ENCODE measurements around the gene KIF6.

- TF ChIP-seq CTCF (conservative IDR thresholded peaks at IDR 0.05; ENCODE audit: low read depth, low read length) (no peak), EZH2 (IDR thresholded peaks at IDR 0.05; ENCODE audit: borderline replicate concordance, low read depth, low read length, poor library complexity, severe bottlenecking) (no peak)
Measured at GRCh38 chr6:39496915-39497314, 228.3 kb downstream of the KIF6 start.
